NT2/D1 (cell line): Measurements from ENCODE around the gene PARVA.

Source experiments
- SUZ12 ChIP-seq: IDR thresholded peaks from 2 replicates; pipeline ENCODE4 v1.6.1; 2011; ENCODE audit not compliant: insufficient read length, insufficient read depth; ENCODE audit errors: extremely low read depth
- YY1 ChIP-seq: IDR thresholded peaks from 2 replicates; pipeline ENCODE4 v1.6.1; 2011; ENCODE audit not compliant: insufficient read length, insufficient read depth
- ZNF274 ChIP-seq: IDR thresholded peaks from 2 replicates; pipeline ENCODE4 v1.6.1; 2011; ENCODE audit warnings: mild to moderate bottlenecking, low read depth, low read length

- no peak for TF ChIP-seq ZNF274
- no peak for TF ChIP-seq SUZ12
- no peak for TF ChIP-seq YY1
These were observed 67.2 kb downstream of the PARVA start for GRCh38 chr11:12444601-12445000.
